ENCODE data around the gene PCYT2. TPM values are rescaled to one million over a fixed set of nuclear protein-coding genes. Genes with fewer than 3 reads are reported as not detected.

PCYT2 gene
- total RNA-seq, 1 donor from 2014 or later, result 33.2 TPM

- Mint-ChIP-seq H3K27ac (ENCODE audit: unreplicated experiment) (no peak overlapping the region), H3K27me3 (ENCODE audit: unreplicated experiment) (peaks cover 2% of the 10 kb centered on the region), H3K4me3 (ENCODE audit: unreplicated experiment) (no peak overlapping the region), H3K9me3 (ENCODE audit: unreplicated experiment) (no peaks in the 10 kb centered on the region), H3K4me1 (ENCODE audit: unreplicated experiment) (peaks cover 5% of the 10 kb centered on the region), H3K36me3 (ENCODE audit: unreplicated experiment) (no peaks in the 10 kb centered on the region)
- TF ChIP-seq CTCF (IDR thresholded peaks at IDR 0.05), result no peak
- DNase-seq (ENCODE audit: extremely low spot score, unreplicated experiment), result no peak
Measured at GRCh38 chr17:81941484-81942166, 30.4 kb upstream of the PCYT2 start.

GRCh38 chr17:81940538-81941483 is 29.6 kb upstream of the PCYT2 start:
- Mint-ChIP-seq H3K4me1 (ENCODE audit: unreplicated experiment) (peaks cover 11% of the 10 kb centered on the region), H3K36me3 (ENCODE audit: unreplicated experiment) (no peaks in the 10 kb centered on the region), H3K27ac (ENCODE audit: unreplicated experiment) (no peak overlapping the region), H3K4me3 (ENCODE audit: unreplicated experiment) (no peak overlapping the region), H3K9me3 (ENCODE audit: unreplicated experiment) (no peaks in the 10 kb centered on the region), H3K27me3 (ENCODE audit: unreplicated experiment) (peaks cover 2% of the 10 kb centered on the region)
- no peak for DNase-seq (ENCODE audit: extremely low spot score, unreplicated experiment)
- no peak for TF ChIP-seq CTCF (IDR thresholded peaks at IDR 0.05)

GRCh38 chr17:81939881-81940385 is 28.7 kb upstream of the PCYT2 start:
- no peak for DNase-seq (ENCODE audit: extremely low spot score, unreplicated experiment)
- no peak for TF ChIP-seq CTCF (IDR thresholded peaks at IDR 0.05)
- no peak overlapping the region for H3K4me3 Mint-ChIP-seq (ENCODE audit: unreplicated experiment)
- H3K27ac Mint-ChIP-seq (ENCODE audit: unreplicated experiment), result no peak overlapping the region
- H3K4me1 Mint-ChIP-seq (ENCODE audit: unreplicated experiment), result peaks cover 15% of the 10 kb centered on the region
- H3K36me3 Mint-ChIP-seq (ENCODE audit: unreplicated experiment), result no peaks in the 10 kb centered on the region
- H3K27me3 Mint-ChIP-seq (ENCODE audit: unreplicated experiment), result peaks cover 2% of the 10 kb centered on the region
- no peaks in the 10 kb centered on the region for H3K9me3 Mint-ChIP-seq (ENCODE audit: unreplicated experiment)

- H3K4me1 Mint-ChIP-seq (ENCODE audit: unreplicated experiment), result peaks cover 15% of the 10 kb centered on the region
- H3K27ac Mint-ChIP-seq (ENCODE audit: unreplicated experiment), result no peak overlapping the region
- TF ChIP-seq CTCF (IDR thresholded peaks at IDR 0.05), result no peak
- no peak overlapping the region for H3K4me3 Mint-ChIP-seq (ENCODE audit: unreplicated experiment)
- no peaks in the 10 kb centered on the region for H3K9me3 Mint-ChIP-seq (ENCODE audit: unreplicated experiment)
- DNase-seq (ENCODE audit: extremely low spot score, unreplicated experiment), result no peak
- H3K36me3 Mint-ChIP-seq (ENCODE audit: unreplicated experiment), result no peaks in the 10 kb centered on the region
- H3K27me3 Mint-ChIP-seq (ENCODE audit: unreplicated experiment), result peaks cover 2% of the 10 kb centered on the region
Measured at GRCh38 chr17:81939218-81939617, 28.0 kb upstream of the PCYT2 start.

- Mint-ChIP-seq H3K36me3 (ENCODE audit: unreplicated experiment) (peaks cover 2% of the 10 kb centered on the region), H3K27me3 (ENCODE audit: unreplicated experiment) (no peaks in the 10 kb centered on the region), H3K9me3 (ENCODE audit: unreplicated experiment) (no peaks in the 10 kb centered on the region), H3K4me3 (ENCODE audit: unreplicated experiment) (peak overlapping the region; percentile 89), H3K4me1 (ENCODE audit: unreplicated experiment) (peaks cover 23% of the 10 kb centered on the region), H3K27ac (ENCODE audit: unreplicated experiment) (peak overlapping the region; percentile 10)
- no peak for DNase-seq (ENCODE audit: extremely low spot score, unreplicated experiment)
- no peak for TF ChIP-seq CTCF (IDR thresholded peaks at IDR 0.05)
Measured at GRCh38 chr17:81935709-81936084, 24.5 kb upstream of the PCYT2 start.

Data from osteocyte (in vitro differentiated cells).